ENCODE results near the gene NAA60.

- TF ChIP-seq EZH2 (IDR thresholded peaks at IDR 0.05; ENCODE audit: borderline replicate concordance, low read depth, low read length, poor library complexity, severe bottlenecking) = no peak
- TF ChIP-seq CTCF (conservative IDR thresholded peaks at IDR 0.05; ENCODE audit: low read depth, low read length) = no peak
These were observed 44.3 kb downstream of the NAA60 start for GRCh38 chr16:3487521-3488410.
